Measurements from ENCODE around the gene RAB3B.
"Not testable (repeated sequence)": the region's sequence is repeated elsewhere in the genome, so short reads cannot be mapped to it uniquely, and the experiment has no call there.

The RAB3B gene

DNA sequence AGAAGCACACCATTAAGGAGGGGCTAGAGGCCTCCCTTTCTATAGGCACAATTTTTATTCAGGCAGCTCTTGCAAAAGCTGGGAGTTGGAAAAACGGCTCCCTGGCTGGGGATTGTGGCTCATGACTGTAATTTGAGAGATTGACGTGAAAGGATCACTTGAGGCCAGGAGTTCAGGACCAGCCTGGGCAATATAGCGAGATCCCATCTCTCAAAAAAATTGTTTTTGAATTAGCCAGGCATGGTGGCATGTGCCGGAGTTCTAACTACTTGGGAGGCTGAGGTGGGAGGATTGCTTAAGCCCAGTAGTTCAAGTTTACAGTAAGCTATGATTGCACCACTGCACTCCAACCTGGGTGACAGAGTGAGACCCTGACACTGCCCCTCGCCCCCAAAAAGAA lies 88.0 kb downstream of the RAB3B start:
- Histone ChIP-seq H3K27me3 (ENCODE audit: control insufficient read depth, insufficient read depth, low read length) (no peaks in the 10 kb centered on the region), H3K27ac (ENCODE audit: low read length) (no peak overlapping the region), H3K36me3 (ENCODE audit: control insufficient read depth, insufficient read depth, low read length) (no peaks in the 10 kb centered on the region), H3K9me3 (ENCODE audit: control insufficient read depth, insufficient read depth, low read length) (no peaks in the 10 kb centered on the region), H3K4me3 (ENCODE audit: low read length) (no peak overlapping the region), H3K4me1 (ENCODE audit: control insufficient read depth, insufficient read depth, low read length) (no peaks in the 10 kb centered on the region)
- DNase-seq (ENCODE audit: low read depth, low spot score), result no peak
- WGBS (ENCODE audit: insufficient coverage, insufficient read length), result no CpG with 5 or more reads among the region's 5 CpGs

DNA sequence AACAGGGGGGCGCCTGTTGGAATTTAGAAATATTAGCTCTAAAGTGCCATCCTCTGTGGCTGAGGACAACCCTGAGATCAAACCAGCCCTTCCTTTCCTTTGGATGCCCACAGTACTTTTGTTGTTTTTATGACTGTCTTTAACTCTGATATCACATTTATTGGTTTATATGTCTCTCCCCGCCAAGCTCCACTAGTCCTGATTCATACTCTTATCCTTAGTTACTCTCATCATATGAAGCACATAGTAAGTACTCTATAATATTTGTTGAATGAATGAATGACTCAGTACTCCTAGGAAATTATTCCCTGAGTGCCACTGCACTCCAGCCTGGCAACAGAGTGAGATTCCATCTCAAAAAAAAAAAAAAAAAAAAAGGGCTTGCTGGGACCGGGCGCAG lies 89.3 kb downstream of the RAB3B start:
- Histone ChIP-seq H3K4me3 (ENCODE audit: low read length) (no peak overlapping the region), H3K27me3 (ENCODE audit: control insufficient read depth, insufficient read depth, low read length) (no peaks in the 10 kb centered on the region), H3K36me3 (ENCODE audit: control insufficient read depth, insufficient read depth, low read length) (no peaks in the 10 kb centered on the region), H3K27ac (ENCODE audit: low read length) (no peak overlapping the region), H3K9me3 (ENCODE audit: control insufficient read depth, insufficient read depth, low read length) (no peaks in the 10 kb centered on the region), H3K4me1 (ENCODE audit: control insufficient read depth, insufficient read depth, low read length) (no peaks in the 10 kb centered on the region)
- no CpG with 5 or more reads among the region's 4 CpGs for WGBS (ENCODE audit: insufficient coverage, insufficient read length)
- no peak for DNase-seq (ENCODE audit: low read depth, low spot score)

DNA sequence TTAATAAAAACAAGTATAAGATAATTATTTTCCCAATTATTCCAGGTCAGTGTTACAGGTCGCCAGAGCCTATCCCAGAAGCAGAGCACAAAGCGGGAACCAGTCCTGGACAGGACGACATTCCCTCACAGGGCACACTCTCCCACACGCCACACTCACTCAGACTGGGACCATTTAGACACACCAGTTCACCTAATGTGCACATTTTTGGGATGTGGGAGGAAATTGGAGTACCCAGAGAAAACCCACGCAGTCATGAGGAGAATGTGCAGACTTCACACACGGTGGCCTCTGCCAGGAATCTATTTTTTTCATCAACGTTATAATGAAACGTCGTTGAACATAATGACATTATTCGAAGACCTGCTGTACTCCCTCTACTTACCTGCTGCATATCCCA lies 91.5 kb downstream of the RAB3B start:
- no CpG with 5 or more reads among the region's 10 CpGs for WGBS (ENCODE audit: insufficient coverage, insufficient read length)
- no peak overlapping the region for H3K27ac ChIP-seq (ENCODE audit: low read length)
- H3K4me1 ChIP-seq (ENCODE audit: control insufficient read depth, insufficient read depth, low read length), result no peaks in the 10 kb centered on the region
- no peaks in the 10 kb centered on the region for H3K36me3 ChIP-seq (ENCODE audit: control insufficient read depth, insufficient read depth, low read length)
- no peak for DNase-seq (ENCODE audit: low read depth, low spot score)
- no peaks in the 10 kb centered on the region for H3K27me3 ChIP-seq (ENCODE audit: control insufficient read depth, insufficient read depth, low read length)
- H3K4me3 ChIP-seq (ENCODE audit: low read length), result no peak overlapping the region
- no peaks in the 10 kb centered on the region for H3K9me3 ChIP-seq (ENCODE audit: control insufficient read depth, insufficient read depth, low read length)

DNA sequence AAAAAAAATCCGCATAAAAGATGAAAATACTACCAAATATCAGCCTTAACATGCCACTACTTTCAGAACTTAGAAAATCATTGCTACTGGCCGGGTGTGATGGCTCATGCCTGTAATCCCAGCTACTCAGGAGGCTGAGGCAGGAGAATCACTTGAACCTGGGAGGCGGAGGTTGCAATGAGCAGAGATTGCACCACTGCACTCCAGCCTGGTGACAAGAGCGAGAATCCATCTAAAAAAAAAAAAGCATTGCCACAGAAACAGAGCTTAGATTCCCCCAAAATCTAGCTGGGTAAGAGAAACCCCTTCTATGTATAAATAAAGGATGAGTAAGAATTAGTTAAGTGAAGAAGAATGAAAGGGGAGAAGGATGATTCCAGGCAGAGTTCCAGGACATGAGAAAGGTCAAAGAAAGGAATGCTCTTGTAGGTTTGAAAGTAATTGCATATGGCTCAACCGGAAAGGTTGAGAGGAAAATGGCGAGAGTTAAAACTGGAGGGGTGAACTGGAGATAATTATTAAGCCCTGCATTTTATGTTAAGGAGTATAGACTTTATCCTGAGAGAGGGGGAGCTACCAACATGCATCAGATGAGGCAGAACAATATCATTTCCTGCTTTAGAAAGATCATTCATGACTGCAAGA lies 92.3 kb downstream of the RAB3B start:
- Histone ChIP-seq H3K27me3 (ENCODE audit: control insufficient read depth, insufficient read depth, low read length) (no peaks in the 10 kb centered on the region), H3K4me3 (ENCODE audit: low read length) (no peak overlapping the region), H3K9me3 (ENCODE audit: control insufficient read depth, insufficient read depth, low read length) (no peaks in the 10 kb centered on the region), H3K27ac (ENCODE audit: low read length) (no peak overlapping the region), H3K4me1 (ENCODE audit: control insufficient read depth, insufficient read depth, low read length) (no peaks in the 10 kb centered on the region), H3K36me3 (ENCODE audit: control insufficient read depth, insufficient read depth, low read length) (no peaks in the 10 kb centered on the region)
- no CpG with 5 or more reads among the region's 6 CpGs for WGBS (ENCODE audit: insufficient coverage, insufficient read length)
- DNase-seq (ENCODE audit: low read depth, low spot score), result no peak

DNA sequence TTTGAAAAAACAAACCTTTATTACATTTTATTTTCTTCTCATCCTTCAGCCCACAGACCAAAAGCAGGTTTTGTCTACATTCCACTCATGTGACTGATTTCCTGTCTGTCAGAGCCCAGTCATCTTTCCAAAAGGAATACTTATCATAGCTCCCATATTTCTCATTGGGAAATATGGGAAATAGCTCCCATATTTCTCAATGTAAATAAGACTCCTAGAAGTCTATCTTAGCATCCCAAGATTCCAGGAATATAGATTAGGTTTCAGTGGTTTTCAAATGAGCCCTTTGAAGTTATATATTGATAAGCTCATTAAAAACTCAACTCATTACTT lies 92.8 kb downstream of the RAB3B start:
- H3K27ac ChIP-seq (ENCODE audit: low read length), result no peak overlapping the region
- H3K4me1 ChIP-seq (ENCODE audit: control insufficient read depth, insufficient read depth, low read length), result no peaks in the 10 kb centered on the region
- no peak overlapping the region for H3K4me3 ChIP-seq (ENCODE audit: low read length)
- H3K27me3 ChIP-seq (ENCODE audit: control insufficient read depth, insufficient read depth, low read length), result no peaks in the 10 kb centered on the region
- DNase-seq (ENCODE audit: low read depth, low spot score), result no peak
- no peaks in the 10 kb centered on the region for H3K36me3 ChIP-seq (ENCODE audit: control insufficient read depth, insufficient read depth, low read length)
- H3K9me3 ChIP-seq (ENCODE audit: control insufficient read depth, insufficient read depth, low read length), result no peaks in the 10 kb centered on the region

DNA sequence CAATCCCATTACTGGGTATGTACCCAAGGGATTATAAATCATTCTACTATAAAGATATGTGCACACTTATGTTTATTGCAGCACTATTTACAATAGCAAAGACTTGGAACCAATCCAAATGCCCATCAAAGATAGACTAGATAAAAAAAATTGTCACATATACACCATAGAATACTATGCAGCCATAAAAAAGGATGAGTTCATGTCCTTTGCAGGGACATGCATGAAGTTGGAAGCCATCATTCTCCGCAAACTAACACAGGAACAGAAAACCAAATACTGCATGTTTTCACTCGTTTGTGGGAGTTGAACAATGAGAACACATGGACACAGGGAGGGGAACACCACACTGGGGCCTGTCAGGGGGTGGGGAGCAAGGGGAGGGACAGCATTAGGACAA lies 95.8 kb downstream of the RAB3B start:
- H3K27ac ChIP-seq (ENCODE audit: low read length); H3K4me1 ChIP-seq (ENCODE audit: control insufficient read depth, insufficient read depth, low read length); H3K4me3 ChIP-seq (ENCODE audit: low read length); H3K36me3 ChIP-seq (ENCODE audit: control insufficient read depth, insufficient read depth, low read length); H3K27me3 ChIP-seq (ENCODE audit: control insufficient read depth, insufficient read depth, low read length); DNase-seq (ENCODE audit: low read depth, low spot score); H3K9me3 ChIP-seq (ENCODE audit: control insufficient read depth, insufficient read depth, low read length): not testable (repeated sequence)
- no CpG with 5 or more reads among the region's 2 CpGs for WGBS (ENCODE audit: insufficient coverage, insufficient read length)

DNA sequence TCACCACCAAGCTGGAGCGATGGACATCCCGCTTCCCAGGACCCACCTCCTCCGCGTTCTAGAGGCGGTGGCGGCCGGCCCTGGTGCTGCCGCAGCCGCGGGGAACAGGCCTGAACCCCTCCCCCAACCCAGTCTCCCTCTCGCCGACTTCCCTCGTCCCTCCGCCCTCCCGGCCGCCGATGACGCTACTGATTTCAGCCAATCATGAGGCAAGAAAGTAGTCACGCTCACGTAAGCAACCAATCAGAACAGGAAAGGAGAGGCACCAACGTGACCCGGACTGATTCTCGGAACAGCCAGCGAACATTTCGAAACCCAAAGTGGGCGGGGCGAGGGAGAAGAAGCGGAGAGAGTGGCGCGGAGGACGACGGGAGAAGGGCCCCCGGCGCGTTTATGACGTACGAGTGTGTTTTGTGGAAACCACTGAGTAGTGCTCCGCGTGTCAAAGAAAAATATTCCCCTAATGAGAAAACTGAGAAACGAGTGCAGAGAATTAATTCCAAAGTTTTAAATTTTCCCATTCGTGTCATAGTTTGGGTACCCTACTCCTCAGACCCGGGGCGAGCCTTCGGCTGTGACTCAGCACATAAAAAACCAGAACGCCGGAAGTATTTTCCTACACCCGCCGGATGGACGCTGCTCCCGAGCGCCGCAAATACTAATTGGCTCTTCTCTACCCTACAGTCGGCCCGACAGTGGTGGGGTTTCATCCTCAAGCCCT lies 111.7 kb downstream of the RAB3B start, which contains the start of gene NRDC:
NRDC (minus strand) TSS at position 112 of the 721 bp plus-strand sequence. CDS start 112 bp downstream, outside the sequence.
- H3K4me1 ChIP-seq (ENCODE audit: control insufficient read depth, insufficient read depth, low read length), result no peaks in the 10 kb centered on the region; the same call in 1 of the 2 replicates
- no peaks in the 10 kb centered on the region for H3K27me3 ChIP-seq (ENCODE audit: control insufficient read depth, insufficient read depth, low read length)
- peak; percentile 98 for DNase-seq (ENCODE audit: low read depth, low spot score)
- H3K27ac ChIP-seq (ENCODE audit: low read length), result no peak within 1 kb of the TSS
- H3K9me3 ChIP-seq (ENCODE audit: control insufficient read depth, insufficient read depth, low read length), result no peaks in the 10 kb centered on the region
- peak within 1 kb of the TSS; percentile 69 for H3K4me3 ChIP-seq (ENCODE audit: low read length)
- no peaks in the 10 kb centered on the region for H3K36me3 ChIP-seq (ENCODE audit: control insufficient read depth, insufficient read depth, low read length)
- WGBS (ENCODE audit: insufficient coverage, insufficient read length), result no CpG with 5 or more reads among the region's 54 CpGs

DNA sequence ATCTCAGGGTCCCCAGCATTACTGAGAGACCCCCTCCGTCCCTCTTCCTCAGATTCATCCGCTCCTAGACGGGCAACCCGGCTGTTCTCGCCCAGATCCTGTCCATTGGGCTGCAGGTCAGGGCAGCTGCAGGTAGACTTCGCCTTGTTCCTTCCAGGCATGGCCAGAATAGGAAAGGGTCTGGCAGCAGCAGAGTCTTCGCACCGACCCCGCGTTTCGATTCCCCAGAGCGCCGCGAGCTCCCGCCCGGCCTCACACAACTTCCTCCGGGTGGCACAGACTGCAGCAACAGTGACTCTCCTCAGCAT lies 112.2 kb downstream of the RAB3B start:
- Histone ChIP-seq H3K27ac (ENCODE audit: low read length) (no peak overlapping the region), H3K27me3 (ENCODE audit: control insufficient read depth, insufficient read depth, low read length) (no peaks in the 10 kb centered on the region), H3K36me3 (ENCODE audit: control insufficient read depth, insufficient read depth, low read length) (no peaks in the 10 kb centered on the region), H3K4me3 (ENCODE audit: low read length) (peak overlapping the region; percentile 69), H3K9me3 (ENCODE audit: control insufficient read depth, insufficient read depth, low read length) (no peaks in the 10 kb centered on the region), H3K4me1 (ENCODE audit: control insufficient read depth, insufficient read depth, low read length) (no peaks in the 10 kb centered on the region; the same call in 1 of the 2 replicates)
- DNase-seq (ENCODE audit: low read depth, low spot score), result no peak
- WGBS (ENCODE audit: insufficient coverage, insufficient read length), result no CpG with 5 or more reads among the region's 17 CpGs

DNA sequence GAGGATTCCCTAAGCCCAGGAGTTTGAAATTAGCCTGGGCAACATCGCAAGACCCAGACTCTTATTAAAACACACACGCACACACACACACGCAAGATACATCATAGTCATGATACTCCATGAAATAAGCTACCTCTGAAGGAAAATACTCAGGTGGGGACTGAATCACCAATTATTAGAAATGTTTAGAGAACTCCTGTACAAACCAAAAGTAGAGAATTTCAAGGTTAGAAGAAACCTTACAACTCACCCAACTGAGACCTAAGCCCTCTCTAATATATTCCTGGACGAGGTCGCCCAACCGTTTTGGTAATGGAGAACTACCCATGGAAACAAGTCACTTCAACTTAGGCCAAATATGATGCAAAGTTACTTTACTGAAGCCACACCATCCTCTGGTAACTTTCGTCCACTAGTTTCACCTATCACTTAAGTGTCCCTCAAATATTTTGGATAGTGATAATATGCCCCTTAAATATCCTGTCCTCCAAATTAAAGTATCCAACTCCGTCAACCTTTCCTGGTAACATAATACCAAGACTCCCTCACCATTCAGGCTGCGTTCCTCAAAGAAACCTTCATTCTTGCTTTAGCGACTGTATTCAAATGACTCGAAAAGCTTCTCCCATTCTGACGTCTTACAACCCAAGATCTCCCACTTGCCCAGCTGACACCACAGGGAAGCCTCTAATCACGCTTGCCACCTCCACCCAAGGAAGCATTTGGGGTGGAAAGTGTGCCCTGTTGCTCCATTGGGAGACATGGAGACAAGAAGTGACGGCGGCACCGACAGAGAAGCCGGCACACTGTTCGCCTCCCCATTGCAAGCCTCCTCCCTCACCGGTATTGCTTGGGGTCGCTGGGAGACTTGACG lies 112.8 kb downstream of the RAB3B start:
- no peaks in the 10 kb centered on the region for H3K27me3 ChIP-seq (ENCODE audit: control insufficient read depth, insufficient read depth, low read length)
- no CpG with 5 or more reads among the region's 21 CpGs for WGBS (ENCODE audit: insufficient coverage, insufficient read length)
- no peak for DNase-seq (ENCODE audit: low read depth, low spot score)
- H3K4me3 ChIP-seq (ENCODE audit: low read length), result peak overlapping the region; percentile 69
- H3K27ac ChIP-seq (ENCODE audit: low read length), result no peak overlapping the region
- no peaks in the 10 kb centered on the region; the same call in 1 of the 2 replicates for H3K4me1 ChIP-seq (ENCODE audit: control insufficient read depth, insufficient read depth, low read length)
- H3K9me3 ChIP-seq (ENCODE audit: control insufficient read depth, insufficient read depth, low read length), result no peaks in the 10 kb centered on the region
- no peaks in the 10 kb centered on the region for H3K36me3 ChIP-seq (ENCODE audit: control insufficient read depth, insufficient read depth, low read length)

DNA sequence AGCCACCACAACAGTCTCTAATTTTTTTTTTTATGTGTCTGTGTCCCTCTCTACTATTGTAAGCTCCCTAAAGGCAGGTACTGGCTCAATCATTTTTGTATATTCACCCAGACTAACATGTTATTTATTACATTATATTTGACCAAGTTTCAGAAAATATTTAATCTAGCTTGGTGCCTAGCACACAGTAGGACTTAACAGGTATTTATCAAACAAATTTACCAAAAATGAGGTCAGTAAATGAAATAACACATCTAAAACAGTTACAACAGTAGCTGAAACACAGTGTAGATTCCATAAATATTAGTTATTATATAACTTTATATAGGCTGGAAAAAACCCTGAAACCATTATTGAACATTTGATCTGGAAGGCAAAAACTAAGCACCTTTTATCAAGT lies 114.7 kb downstream of the RAB3B start:
- H3K36me3 ChIP-seq (ENCODE audit: control insufficient read depth, insufficient read depth, low read length), result no peaks in the 10 kb centered on the region
- H3K4me1 ChIP-seq (ENCODE audit: control insufficient read depth, insufficient read depth, low read length), result no peaks in the 10 kb centered on the region; the same call in 1 of the 2 replicates
- H3K4me3 ChIP-seq (ENCODE audit: low read length), result no peak overlapping the region
- H3K9me3 ChIP-seq (ENCODE audit: control insufficient read depth, insufficient read depth, low read length), result no peaks in the 10 kb centered on the region
- no peaks in the 10 kb centered on the region for H3K27me3 ChIP-seq (ENCODE audit: control insufficient read depth, insufficient read depth, low read length)
- no peak overlapping the region for H3K27ac ChIP-seq (ENCODE audit: low read length)
- no peak for DNase-seq (ENCODE audit: low read depth, low spot score)

Measured in iPS DF 6.9 (cell line).